DMS53 treated with DMSO at 0.1 percent for 48 hours (cell line): ENCODE results near the gene IBTK.
"Not testable (repeated sequence)": the region's sequence is repeated elsewhere in the genome, so short reads cannot be mapped to it uniquely, and the experiment has no call there.

Experiments
- DNase-seq: peaks from one replicate; lab custom pipeline; 2025; ENCODE audit not compliant: unreplicated experiment; lab: John Stamatoyannopoulos, UW

Gene IBTK

DNA sequence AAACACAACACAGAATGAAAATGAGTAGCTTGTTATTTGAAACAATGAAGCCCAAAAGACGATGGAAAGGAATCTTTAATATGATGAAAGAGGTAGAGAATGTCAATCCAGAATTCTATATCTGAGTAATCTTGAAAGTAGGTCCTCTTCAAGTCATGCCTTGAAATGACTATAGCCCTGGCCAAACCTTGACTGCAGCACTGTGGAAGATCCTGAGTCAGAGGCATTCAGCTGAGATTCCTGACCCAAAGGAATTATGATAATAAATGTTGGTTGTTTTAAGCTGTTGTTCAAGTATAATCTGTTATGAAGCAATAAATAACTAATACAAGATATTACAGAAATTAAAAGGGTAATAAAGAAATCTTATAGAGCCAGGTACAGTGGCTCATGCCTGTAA lies 64.8 kb downstream of the IBTK start:
- DNase-seq: no peak

DNA sequence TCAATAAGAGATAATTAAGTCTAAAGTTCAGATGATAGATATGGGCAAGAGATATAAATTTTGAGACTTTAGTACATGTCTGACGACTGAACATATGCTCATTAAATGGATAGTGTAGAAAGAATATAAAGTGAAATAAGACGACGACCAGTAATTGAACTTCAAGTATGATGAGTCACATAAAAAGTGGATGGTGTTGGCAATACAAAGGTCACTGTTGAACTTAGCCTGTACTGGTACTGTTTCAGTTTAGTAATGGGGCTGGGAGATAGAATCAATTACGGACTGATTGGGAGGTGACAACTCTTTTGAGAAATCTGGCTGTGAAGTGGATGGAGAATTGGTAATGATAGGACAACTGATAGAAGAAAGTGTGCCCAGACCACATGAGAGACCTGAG lies 68.1 kb downstream of the IBTK start:
- no peak for DNase-seq

DNA sequence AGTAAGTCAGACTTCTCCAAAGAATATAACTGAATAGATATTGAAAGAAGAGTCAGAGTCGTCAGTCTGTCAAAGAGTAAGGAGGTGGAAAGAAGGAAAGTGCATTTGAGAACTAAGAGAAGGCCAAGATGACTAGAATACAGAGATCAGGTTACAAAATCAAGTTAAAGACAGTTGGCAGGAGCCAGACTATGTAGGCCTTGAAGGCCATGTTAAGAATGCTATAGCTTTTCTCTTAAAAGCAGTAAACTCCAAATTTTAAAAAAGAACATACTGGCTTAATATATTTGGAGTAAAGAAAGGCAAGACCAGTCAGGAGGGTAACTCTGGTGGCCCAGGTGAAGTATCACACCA lies 68.8 kb downstream of the IBTK start:
- no peak for DNase-seq

DNA sequence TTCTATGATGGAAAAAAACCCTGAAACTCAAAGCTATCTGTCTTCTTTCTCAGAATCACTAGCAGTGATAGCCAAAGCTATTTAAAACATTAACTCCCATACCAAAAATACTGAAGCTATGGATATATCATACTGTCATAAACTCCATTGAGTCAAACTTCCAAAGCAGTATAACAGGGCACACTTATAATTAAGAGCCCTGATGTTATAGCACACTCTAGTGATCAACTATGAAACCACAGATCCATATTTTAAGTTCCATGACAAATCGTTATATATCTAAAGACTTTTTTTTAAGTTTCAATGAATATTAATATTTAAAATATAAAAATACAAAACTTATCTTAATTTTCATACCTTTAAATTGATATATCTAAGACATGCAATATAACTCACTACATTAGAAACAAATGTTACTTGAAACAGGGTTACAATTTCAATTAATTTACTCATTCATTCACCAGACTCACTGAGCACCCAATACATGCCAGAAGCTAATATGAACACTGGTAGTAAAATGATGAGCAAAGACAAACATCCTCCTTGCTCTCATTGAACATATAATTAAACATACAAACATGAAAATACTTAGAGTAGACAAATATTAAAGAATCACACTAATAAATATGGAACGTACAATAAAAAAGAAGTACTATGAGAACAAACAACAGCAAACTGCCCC lies 69.3 kb downstream of the IBTK start:
- peak; percentile 7 for DNase-seq

DNA sequence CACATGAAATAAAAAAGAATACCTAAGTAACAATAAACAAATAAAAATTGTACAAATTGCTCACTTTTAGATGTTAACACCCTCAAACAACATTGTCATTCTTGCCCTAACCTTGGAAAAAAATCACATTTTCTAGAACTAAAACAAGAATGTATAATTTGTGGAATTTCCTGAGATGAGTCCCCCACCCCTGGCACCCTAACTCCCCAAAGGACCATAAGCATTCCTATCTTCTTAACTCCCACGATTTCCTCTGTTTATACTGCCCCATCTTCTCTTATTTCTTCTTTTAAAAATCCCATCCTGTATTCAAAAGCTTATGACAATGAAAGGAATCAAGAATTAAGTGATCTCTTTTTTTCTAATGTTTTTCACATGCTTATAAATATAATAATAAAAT lies 70.9 kb downstream of the IBTK start:
- no peak for DNase-seq

DNA sequence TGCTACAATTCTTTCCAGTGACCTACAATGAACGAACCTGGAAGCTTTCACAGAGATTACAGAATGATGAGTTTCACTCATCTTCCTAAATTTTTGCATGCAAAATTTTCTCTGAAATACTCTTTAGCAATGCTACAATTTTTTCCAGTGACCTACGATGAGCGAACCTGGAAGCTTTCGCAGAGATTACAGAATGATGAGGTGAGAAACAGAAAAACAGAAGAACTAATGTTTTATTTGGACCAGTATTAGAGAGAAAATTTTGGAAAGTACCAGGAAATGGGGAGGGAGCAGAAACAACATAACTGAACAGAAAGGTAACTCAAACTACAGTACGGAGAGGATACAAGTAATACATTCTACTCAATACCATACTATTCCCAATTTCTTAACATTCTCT lies 75.0 kb downstream of the IBTK start:
- no peak for DNase-seq

DNA sequence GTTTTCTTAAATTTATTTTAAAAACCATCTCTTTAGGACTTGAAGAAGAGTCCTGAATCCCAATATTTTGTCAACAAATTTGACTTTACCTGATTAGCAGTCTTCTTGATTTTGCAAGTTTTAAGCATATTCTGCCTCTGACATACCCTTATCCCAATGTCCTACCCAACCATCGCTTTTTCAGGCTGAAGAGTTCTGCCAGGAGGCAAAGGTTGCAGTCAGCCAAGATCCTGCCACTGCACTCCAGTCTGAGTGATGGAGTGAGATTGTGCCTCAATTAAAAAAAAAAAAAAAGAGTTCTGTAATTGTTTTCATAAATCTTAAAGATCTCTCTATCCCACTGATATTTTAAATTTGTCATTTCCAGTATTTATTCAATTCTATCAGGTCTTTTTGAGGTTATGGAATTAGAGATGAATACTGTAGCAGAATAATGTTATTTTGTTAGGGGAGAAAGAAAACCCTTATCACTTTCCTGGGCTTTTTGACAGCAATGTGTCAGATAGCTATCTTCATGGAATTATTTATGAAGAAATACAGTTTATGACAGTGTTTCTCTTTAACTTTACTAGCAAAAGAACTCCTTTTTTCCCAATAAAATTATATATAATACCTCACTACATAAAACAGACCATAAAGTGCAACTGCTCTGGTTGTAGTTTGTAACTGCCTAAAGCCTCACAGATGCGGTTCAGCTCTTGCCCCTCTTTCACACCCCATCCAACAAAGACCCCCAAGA lies 78.2 kb downstream of the IBTK start:
- no peak for DNase-seq

DNA sequence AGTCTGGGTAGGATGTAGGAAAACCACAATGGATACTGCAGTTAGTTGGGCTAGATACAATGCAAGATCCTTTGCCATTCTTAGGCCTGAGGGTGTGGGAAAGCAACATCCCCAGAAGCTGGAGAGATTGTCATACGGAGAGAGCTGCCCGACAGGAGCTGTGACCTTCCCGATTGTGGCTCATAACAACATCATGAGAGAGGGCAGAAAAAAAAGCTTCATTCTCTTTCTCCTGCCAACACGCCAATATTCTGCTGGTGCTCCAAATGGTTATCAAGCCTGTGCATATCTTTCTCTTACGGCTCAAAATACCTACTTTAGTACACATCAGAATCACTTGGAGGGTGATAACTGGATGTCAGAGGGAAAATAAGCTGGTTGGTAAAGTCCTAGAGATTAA lies 81.1 kb downstream of the IBTK start:
- no peak for DNase-seq

DNA sequence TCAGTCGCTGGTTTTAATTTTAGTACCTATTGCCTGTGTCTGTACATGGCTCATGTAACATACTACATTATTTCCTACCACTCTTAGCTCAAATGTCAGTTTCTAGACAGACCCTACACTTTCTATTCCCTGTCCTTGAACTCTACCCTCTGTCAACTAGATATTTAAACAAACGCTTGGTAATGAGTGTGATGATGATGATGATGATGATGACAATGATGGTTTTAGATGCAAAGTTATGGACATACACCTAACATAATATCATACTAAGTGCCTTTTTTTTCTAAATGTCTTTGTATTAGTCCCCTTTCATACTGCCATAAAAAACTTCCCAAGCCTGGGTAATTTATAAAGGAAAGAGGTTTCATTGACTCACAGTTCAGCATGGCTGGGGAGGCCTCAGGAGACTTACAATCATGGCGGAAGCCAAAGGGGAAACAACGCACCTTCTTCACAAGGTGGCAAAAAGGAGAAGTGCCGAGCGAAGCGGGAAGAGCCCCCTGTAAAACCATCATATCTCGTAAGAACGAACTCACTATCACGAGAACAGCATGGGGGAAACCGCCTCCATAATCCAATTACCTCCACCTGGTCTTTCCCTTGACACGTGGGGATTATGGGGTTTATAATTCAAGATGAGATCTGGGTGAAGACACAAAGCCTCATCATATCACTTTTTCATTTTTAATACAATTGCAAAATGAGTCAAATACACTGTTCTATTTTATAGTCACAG lies 87.1 kb downstream of the IBTK start:
- no peak for DNase-seq

DNA sequence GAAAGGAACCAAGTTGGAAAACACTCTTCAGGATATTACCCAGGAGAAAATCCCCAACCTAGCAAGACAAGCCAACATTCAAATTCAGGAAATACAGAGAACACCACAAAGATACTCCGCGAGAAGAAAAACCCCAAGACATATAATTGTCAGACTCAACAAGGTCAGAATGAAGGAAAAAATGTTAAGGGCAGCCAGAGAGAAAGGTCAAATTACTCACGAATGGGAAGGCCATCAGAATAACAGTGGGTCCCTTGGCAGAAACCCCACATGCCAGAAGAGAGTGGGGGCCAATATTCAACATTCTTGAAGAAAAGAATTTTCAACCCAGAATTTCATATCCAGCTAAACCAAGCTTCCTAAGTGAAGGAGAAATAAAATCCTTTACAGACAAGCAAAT lies 94.8 kb downstream of the IBTK start:
- not testable (repeated sequence) for DNase-seq

DNA sequence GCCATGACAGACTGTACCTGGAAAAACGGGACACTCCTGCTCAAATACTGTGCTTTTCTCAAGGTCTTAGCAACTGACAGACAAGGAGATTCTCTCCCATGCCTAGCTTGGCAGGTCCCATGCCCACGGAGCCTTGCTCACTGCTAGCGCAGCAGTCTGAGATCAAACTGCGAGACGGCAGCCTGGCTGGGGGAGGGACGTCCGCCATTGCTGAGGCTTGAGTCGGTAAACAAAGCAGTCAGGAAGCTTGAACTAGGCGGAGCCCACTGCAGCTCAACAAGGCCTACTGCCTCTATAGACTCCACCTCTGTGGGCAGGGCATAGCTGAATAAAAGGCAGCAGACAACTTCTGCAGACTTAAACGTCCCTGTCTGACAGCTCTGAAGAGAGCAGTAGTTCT lies 96.4 kb downstream of the IBTK start:
- DNase-seq: not testable (repeated sequence)

DNA sequence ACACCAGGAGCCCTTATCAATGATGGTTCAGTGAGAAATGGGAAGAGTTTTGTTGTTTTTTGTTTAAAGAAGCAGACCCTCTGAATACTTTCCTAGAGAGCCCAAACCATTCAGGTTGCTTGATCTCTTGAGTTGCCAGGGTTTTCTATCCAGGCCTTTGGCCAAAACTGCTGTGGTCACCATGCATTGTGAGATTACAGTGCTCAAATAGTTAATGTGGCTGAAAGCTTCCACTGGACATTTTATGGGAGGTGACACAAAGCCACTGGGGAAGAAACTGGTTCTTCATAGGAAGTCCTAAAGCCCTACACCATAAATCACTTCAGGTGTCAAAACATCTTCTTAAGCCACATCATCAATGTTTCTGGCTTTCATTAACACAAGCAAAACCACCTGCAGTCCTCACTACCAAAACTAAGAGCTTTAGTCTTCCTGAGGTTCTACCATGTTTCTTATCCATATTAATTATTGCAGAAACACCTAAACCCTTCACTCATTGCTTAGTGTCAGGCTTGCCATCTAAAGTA lies 101.6 kb downstream of the IBTK start:
- no peak for DNase-seq

DNA sequence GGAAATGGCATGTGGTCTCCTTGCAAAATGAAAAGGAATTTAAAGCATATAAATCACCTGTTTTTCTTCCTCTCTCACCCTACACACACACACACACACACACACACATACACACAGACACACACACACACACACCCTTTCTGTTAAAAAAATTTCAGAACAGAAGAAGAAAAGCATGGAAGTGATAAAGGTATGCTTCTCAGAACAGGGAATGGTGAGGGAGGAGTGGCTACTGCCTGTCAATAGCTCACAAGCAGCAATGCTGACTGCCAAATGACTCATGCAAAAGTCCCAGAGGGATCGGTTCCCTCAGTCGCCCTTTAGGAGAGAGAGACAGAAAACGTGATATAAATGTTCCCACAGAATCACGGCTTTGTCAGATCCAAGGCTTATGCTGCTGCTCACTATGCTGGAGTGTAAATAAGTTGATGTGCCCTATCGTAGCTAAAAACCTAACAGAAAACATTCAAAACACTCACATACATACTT lies 102.6 kb downstream of the IBTK start:
- DNase-seq: peak; percentile 16

DNA sequence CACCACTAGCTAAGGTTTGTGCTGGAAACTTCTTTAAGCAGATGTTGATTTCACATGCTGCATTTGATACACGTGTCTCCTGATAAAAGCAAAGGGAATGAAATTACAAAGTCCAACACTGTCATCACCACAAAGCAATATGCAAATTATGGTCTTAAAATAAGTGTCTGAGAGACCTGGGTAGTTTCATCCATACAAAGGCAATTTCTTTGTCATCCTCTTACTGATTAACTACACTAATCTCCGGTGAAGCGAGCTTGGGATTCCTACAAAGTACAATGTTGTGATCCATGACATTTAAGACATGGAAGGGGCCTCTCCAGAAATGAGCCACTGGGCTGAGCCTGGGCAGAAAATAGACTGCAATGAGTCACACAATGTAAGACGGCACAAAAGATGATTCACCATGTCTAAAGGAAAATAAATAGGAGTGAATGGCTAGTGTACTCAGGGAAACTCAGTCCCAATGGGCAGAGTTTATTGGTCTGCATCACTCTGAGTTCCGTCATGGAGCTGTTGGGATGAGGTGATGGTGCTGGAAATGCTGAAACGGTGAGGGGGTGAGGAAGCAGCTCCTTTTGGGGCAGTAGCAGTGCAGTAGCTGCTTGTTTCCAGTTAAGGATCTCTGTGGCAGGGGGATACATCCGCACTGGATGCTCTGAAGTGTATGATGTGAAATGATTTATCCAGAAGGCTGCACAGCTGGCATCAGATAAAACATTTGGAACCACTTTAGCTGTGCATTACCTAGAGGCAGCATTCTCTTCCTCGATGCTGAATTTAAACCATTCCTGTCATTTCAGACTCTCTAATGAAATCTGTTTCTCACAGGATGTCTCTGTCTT lies 103.3 kb downstream of the IBTK start:
- peak; percentile 72 for DNase-seq

DNA sequence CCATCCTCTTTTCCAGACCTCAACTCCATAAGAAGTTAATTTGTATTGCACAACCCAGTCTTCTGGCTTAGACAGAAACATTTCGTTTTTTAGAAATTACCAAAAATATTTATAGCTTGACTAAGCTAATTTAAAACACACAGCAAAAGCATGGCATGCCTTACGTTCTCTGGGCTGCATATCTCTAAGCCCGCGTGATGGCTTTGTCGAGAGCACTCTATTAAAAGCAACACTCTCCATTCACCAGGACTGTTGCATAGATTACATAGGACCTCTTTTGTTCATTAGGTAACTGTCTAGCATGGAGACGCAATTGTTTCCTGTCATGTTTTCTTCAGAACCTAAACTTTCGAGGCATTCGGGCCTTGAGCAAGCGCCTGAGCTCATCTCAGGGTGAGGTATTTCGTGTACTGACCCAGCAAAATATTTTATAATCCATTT lies 104.5 kb downstream of the IBTK start:
- DNase-seq: no peak

DNA sequence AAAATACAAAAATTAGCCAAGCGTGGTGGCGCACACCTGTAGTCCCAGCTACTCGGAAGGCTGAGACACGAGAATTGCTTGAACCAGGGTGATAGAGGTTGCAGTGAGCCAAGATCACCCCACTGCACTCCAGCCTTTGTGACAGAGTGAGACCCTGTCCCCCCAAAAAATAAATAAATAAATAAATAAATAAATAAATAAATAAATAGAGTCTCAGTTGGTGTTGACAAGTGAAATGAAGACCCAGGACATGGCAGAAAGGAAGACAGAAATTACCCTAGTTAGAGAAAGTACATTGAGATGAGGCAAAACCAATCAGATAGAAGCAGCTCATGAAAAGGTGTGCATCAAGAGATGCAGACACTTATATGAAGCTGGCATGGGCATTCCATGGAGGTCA lies 105.0 kb downstream of the IBTK start:
- DNase-seq: no peak

DNA sequence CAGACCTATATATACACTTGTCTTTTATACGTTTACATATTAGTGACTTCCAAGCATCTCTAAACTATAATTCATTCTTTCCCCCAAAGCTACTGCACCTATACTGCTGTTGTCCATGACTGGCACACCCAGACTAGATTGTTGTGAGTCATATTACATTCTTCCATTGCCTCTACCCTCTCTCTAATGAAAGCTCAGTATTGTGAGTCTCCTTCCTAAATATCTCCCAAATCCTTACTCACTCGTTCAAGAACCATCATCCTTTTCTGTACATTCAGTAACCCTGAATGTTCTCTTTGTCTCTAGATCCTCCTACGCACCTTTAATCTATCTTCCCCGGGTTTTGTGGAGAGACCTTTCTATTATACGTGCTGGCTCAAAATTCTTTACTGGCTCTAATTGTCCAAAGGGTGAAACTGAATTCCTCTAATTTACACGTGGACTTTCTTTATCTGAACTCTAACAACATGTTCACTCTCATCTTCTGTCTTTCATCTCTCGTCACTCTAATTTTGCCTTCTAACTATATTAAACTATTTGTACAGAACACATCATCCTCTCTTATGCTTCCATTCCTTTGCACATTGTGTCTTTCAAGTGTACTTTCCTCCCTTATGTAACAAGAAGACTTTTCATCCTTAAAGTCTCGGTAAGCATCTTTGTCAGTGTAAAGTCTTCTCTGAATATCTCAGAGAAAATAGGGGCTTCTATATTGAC lies 109.3 kb downstream of the IBTK start:
- DNase-seq: no peak

DNA sequence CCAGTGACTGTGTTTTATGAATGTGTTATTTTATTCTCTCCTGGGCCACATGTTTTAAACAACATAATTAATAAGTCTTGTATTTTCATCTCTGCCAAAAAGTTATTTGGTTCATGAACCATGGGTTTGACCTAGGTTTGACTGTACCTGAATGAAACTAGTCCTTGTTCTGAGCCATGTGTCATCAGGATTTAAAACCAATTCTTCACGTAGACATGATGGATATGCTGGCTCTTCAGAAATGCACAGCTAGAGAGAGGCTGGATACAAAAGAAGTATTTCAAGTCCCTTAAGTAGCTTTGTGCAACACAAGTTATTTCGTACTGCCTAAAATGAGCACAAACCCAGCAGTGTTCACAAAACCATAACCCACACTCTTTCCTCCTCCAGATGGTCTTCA lies 116.1 kb downstream of the IBTK start:
- no peak for DNase-seq

DNA sequence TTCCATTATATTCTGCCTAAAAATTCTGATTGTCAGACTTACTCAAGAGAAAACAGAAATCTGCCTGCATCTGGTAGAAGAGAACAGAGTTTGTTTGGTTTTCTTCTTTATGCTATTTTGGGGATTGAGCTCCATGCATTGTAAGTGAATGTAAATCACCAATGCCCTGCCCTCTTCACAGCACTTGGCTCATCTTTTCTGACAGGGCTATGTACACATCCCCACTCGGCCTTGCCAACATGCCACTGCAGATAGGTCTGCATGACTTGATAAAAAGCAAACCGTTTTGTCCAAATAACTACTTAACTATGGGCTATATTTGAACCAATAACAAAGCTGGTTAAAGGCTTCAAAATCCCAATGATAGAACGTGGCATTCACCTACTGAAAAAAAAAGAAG lies 117.7 kb downstream of the IBTK start:
- DNase-seq: no peak

DNA sequence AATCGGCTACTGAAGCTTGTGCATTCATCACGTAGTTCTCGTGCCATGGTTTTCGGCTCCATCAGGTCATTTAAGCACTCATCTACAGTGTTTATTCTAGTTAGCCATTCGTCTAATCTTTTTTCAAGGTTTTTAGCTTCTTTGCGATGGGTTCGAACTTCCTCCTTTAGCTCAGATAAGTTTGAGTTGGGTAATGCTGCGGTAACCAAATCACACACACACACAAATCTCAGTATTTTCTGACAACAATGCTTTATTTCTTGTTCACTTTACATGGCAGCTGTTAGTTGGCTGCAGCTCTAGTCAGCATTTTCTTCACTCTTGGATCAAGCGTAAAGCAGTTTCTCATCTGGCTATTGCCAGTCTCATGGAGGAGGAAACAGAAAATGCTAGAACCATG lies 118.6 kb downstream of the IBTK start:
- not testable (repeated sequence) for DNase-seq
